Panc1 (cell line): ENCODE measurements around the gene CPAMD8. TPM values are rescaled to one million over a fixed set of nuclear protein-coding genes. Genes with fewer than 3 reads are reported as not detected.
"Not testable (repeated sequence)": the region's sequence is repeated elsewhere in the genome, so short reads cannot be mapped to it uniquely, and the experiment has no call there.

Experiments
- ATAC-seq: fragments of 200-7000 bp; cut with Tn5 transposase; 2 replicates; pipeline ENCODE4 v1.9.1; 2020; ENCODE audit warnings: mild to moderate bottlenecking, moderate library complexity
- BruUV-seq: library from RNA; stranded (reverse); fragments of 400-500 nt; replicated peaks from 2 replicates; lab custom pipeline; 2021; lab: Mats Ljungman, UMichigan
- CTCF ChIA-PET: fragments of 300-600 bp; sonication (Branson Sonifier 250); formaldehyde crosslinking; loops from one replicate; lab custom pipeline; 2022; ENCODE audit warnings: antibody characterized with exemption; lab: Charles Lee
- POLR2A ChIA-PET: fragments of 300-600 bp; sonication (Branson Sonifier 250); formaldehyde crosslinking; loops from one replicate; lab custom pipeline; 2022; ENCODE audit warnings: antibody characterized with exemption; lab: Charles Lee
- DNase-seq: peaks from one replicate; pipeline ENCODE4 v3.0.0-alpha.2; 2010; ENCODE audit warnings: low read depth, low spot score
- H3K27ac ChIP-seq: 2 replicates; pipeline ENCODE4 v1.5.1; 2011; ENCODE audit warnings: mild to moderate bottlenecking, low read length, inconsistent platforms
- H3K27me3 ChIP-seq: fragments of 200-500 bp; sonication (Bioruptor generic); 2 replicates; pipeline ENCODE4 v1.6.0; 2014; ENCODE audit warnings: low read length, inconsistent platforms; ENCODE audit not compliant: control insufficient read depth, insufficient read depth
- H3K36me3 ChIP-seq: fragments of 200-500 bp; sonication (Bioruptor generic); 2 replicates; pipeline ENCODE4 v1.5.1; 2014; ENCODE audit warnings: inconsistent platforms, mild to moderate bottlenecking, low read length, moderate library complexity; ENCODE audit not compliant: control insufficient read depth, insufficient read depth
- H3K4me1 ChIP-seq: 2 replicates; pipeline ENCODE4 v1.5.1; 2011; ENCODE audit warnings: inconsistent platforms, mild to moderate bottlenecking, low read length, moderate library complexity; ENCODE audit not compliant: control insufficient read depth, insufficient read depth
- H3K4me3 ChIP-seq, 2 experiments: 2 replicates each; pipeline ENCODE4 v1.5.1; 2011 to 2012; ENCODE audit warnings: low read depth in 2 of 2, low read length in 2 of 2, mild to moderate bottlenecking in 2 of 2, inconsistent platforms in 1 of 2, moderate library complexity in 1 of 2
- H3K9me3 ChIP-seq: fragments of 200-500 bp; sonication (Bioruptor generic); 2 replicates; pipeline ENCODE4 v1.5.1; 2014; ENCODE audit warnings: low read depth, mild to moderate bottlenecking, inconsistent platforms, low read length, moderate library complexity; ENCODE audit not compliant: control insufficient read depth, insufficient read depth
- POLR2AphosphoS5 ChIP-seq: IDR thresholded peaks from 2 replicates; pipeline ENCODE4 v1.6.1; 2012; ENCODE audit warnings: mild to moderate bottlenecking, low read depth, low read length, moderate library complexity
- REST ChIP-seq, 2 experiments: IDR thresholded peaks; 2 replicates each; pipeline ENCODE4 v1.6.1; 2011 to 2012; ENCODE audit warnings: low read depth in 2 of 2, control low read depth in 1 of 2, low read length in 1 of 2, mild to moderate bottlenecking in 1 of 2, moderate library complexity in 1 of 2; ENCODE audit not compliant: insufficient read depth in 1 of 2
- SIN3A ChIP-seq: IDR thresholded peaks from 2 replicates; pipeline ENCODE4 v1.6.1; 2012; ENCODE audit warnings: low read depth, mild to moderate bottlenecking, low read length, moderate library complexity, borderline replicate concordance; ENCODE audit not compliant: insufficient read depth
- TCF7L2 ChIP-seq: IDR thresholded peaks from 2 replicates; pipeline ENCODE4 v1.6.1; 2011; ENCODE audit warnings: mild to moderate bottlenecking, low read depth, low read length, inconsistent platforms
- in situ Hi-C: cut with HindIII; loops from 2 replicates; pipeline ENCODE4 v1.10.0; 2016; ENCODE audit warnings: low sequenced_read_pairs, low pct_unique_long_range_greater_than_20kb
- intact Hi-C: fragments of 100-400 bp; cut with micrococcal nuclease; formaldehyde crosslinking; loops from one replicate; pipeline ENCODE4 v1.10.0; 2022; ENCODE audit not compliant: unreplicated experiment
- total RNA-seq: library from RNA; stranded (reverse); gene quantifications from one replicate; pipeline ENCODE4 v1.2.1, GENCODE V29; 2021; ENCODE audit not compliant: unreplicated experiment
- TF ChIP-seq, protein P1 (sequence below): fragments of 450-650 bp; IDR thresholded peaks from 2 replicates; pipeline ENCODE4 v1.5.1; 2017; ENCODE audit warnings: mild to moderate bottlenecking

CPAMD8 gene
- total RNA-seq, 1 experiment from 2014 or later, result 2.0 TPM

GRCh38 chr19:17025991-17026658, 485 bp downstream of the CPAMD8 start:
- DNase-seq, result no peak

GRCh38 chr19:17025361-17025760, 1.2 kb downstream of the CPAMD8 start:
- Histone ChIP-seq H3K9me3 (no peaks in the 10 kb centered on the region), H3K27ac (no peak overlapping the region), H3K36me3 (no peaks in the 10 kb centered on the region), H3K4me1 (no peaks in the 10 kb centered on the region), H3K4me3 (no peak overlapping the region), H3K27me3 (no peaks in the 10 kb centered on the region)
- no TSS peak for BruUV-seq
- no peak for TF ChIP-seq REST (IDR thresholded peaks at IDR 0.05; ENCODE audit: insufficient read depth in 1 of 2, low read depth in 2 of 2, low read length in 1 of 2)
- TF ChIP-seq POLR2AphosphoS5, result no peak
- TF ChIP-seq, protein P1, sequence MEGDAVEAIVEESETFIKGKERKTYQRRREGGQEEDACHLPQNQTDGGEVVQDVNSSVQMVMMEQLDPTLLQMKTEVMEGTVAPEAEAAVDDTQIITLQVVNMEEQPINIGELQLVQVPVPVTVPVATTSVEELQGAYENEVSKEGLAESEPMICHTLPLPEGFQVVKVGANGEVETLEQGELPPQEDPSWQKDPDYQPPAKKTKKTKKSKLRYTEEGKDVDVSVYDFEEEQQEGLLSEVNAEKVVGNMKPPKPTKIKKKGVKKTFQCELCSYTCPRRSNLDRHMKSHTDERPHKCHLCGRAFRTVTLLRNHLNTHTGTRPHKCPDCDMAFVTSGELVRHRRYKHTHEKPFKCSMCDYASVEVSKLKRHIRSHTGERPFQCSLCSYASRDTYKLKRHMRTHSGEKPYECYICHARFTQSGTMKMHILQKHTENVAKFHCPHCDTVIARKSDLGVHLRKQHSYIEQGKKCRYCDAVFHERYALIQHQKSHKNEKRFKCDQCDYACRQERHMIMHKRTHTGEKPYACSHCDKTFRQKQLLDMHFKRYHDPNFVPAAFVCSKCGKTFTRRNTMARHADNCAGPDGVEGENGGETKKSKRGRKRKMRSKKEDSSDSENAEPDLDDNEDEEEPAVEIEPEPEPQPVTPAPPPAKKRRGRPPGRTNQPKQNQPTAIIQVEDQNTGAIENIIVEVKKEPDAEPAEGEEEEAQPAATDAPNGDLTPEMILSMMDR, result no peak
- TF ChIP-seq SIN3A, result no peak
- no peak for TF ChIP-seq TCF7L2
- ATAC-seq (no peak), DNase-seq (no peak)
- ChIA-PET POLR2A (no interaction called here), CTCF (no interaction called here)
- intact Hi-C loops (no loop called here), in situ Hi-C loops (no loop called here)

More at GRCh38 chr19:17025991-17026658, 485 bp downstream of the CPAMD8 start:
- ChIA-PET CTCF (no interaction called here), POLR2A (no interaction called here)
- BruUV-seq, result no TSS peak
- peak overlapping the region; percentile 7 to 30; a peak in 2 of 4 replicates for H3K4me3 ChIP-seq
- peak; percentile 44; the same call in 1 of the 2 replicates for ATAC-seq
- no peak overlapping the region for H3K27ac ChIP-seq
- TF ChIP-seq SIN3A (no peak), TCF7L2 (no peak), REST (IDR thresholded peaks at IDR 0.05; ENCODE audit: insufficient read depth in 1 of 2, low read depth in 2 of 2, low read length in 1 of 2) (no peak), POLR2AphosphoS5 (no peak)
- TF ChIP-seq, protein P1, result no peak
- no peaks in the 10 kb centered on the region for H3K4me1 ChIP-seq
- intact Hi-C loops (no loop called here), in situ Hi-C loops (no loop called here)
- H3K27me3 ChIP-seq, result no peaks in the 10 kb centered on the region
- H3K36me3 ChIP-seq, result no peaks in the 10 kb centered on the region
- no peaks in the 10 kb centered on the region for H3K9me3 ChIP-seq

- H3K4me1 ChIP-seq, BruUV-seq, intact Hi-C loops, H3K9me3 ChIP-seq, H3K4me3 ChIP-seq, DNase-seq, H3K36me3 ChIP-seq, in situ Hi-C loops, H3K27ac ChIP-seq, ATAC-seq, CTCF ChIA-PET, H3K27me3 ChIP-seq, POLR2A ChIA-PET: not testable (repeated sequence)
Measured at GRCh38 chr19:17024941-17025340, 1.7 kb downstream of the CPAMD8 start.
